ENCODE data around the gene NOX3. TPM values are rescaled to one million over a fixed set of nuclear protein-coding genes. Genes with fewer than 3 reads are reported as not detected.

NOX3 gene
- total and polyA plus RNA-seq, 9 of the 15 experiments (the other 6 are each of a cell fraction or from before 2014, with no cell fraction given) = not detected

- TF ChIP-seq PML (IDR thresholded peaks at IDR 0.05; ENCODE audit: low read length) = no peak
- TF ChIP-seq ZFP36 (IDR thresholded peaks at IDR 0.05; ENCODE audit: low read depth, low read length, partially characterized antibody) = no peak
- TF ChIP-seq GMEB1 (CRISPR knock-in tag; IDR thresholded peaks at IDR 0.05) = no peak
- TF ChIP-seq SMAD1 (IDR thresholded peaks at IDR 0.05; ENCODE audit: low read depth, low read length, partially characterized antibody) = no peak
- TF ChIP-seq CTBP1 (IDR thresholded peaks at IDR 0.05; ENCODE audit: borderline replicate concordance) = no peak
- TF ChIP-seq ZBTB2 (IDR thresholded peaks at IDR 0.05) = no peak
- no peak for TF ChIP-seq CREB5 (CRISPR knock-in tag; IDR thresholded peaks at IDR 0.05)
- in situ Hi-C loops (cut with MboI) = no loop called here
- H2AFZ ChIP-seq (ENCODE audit: low read depth, low read length) = no peak overlapping the region
- no peak overlapping the region for H3K4me2 ChIP-seq (ENCODE audit: insufficient read depth, low read length)
- DNase-seq (ENCODE audit: extremely low read depth in 1 of 4, low spot score in 3 of 4) (no peak), ATAC-seq (no peak), FAIRE-seq (no peak)
- no peaks in the 10 kb centered on the region for H4K20me1 ChIP-seq (replicated peaks; ENCODE audit: control insufficient read depth, insufficient read depth, low read length)
- POLR2A ChIA-PET = no interaction called here
- no peak overlapping the region for H3K27ac ChIP-seq (ENCODE audit: extremely low read depth, low read depth, low read length)
- intact Hi-C loops (cut with micrococcal nuclease) = no loop called here
- H3K9ac ChIP-seq (ENCODE audit: insufficient read depth in 1 of 2, low read depth in 2 of 2, low read length in 2 of 2) = no peak overlapping the region
- H3K79me2 ChIP-seq (ENCODE audit: control insufficient read depth, insufficient read depth, low read length) = no peaks in the 10 kb centered on the region
- 0% methylated on average over 2 of the region's 2 CpGs for WGBS (ENCODE audit: insufficient coverage, low coverage, missing lambda C conversion rate)
- no peaks in the 10 kb centered on the region for H3K36me3 ChIP-seq (ENCODE audit: control insufficient read depth, insufficient read depth, low read length)
- peaks cover 3% of the 10 kb centered on the region; the same call in 1 of the 2 replicates for H3K9me3 ChIP-seq (replicated peaks; ENCODE audit: control insufficient read depth, insufficient read depth, low read depth, low read length)
- no peak overlapping the region for H3K4me3 ChIP-seq
- CTCF ChIA-PET (ENCODE audit: low intra/inter-chr PET ratio) = no interaction called here
- H3K27me3 ChIP-seq (ENCODE audit: control insufficient read depth in 2 of 2, insufficient read depth in 2 of 2, low read length in 2 of 2) = no peaks in the 10 kb centered on the region
- H3K4me1 ChIP-seq (replicated peaks in 1 of 2; ENCODE audit: control insufficient read depth in 2 of 2, insufficient read depth in 2 of 2, low read length in 2 of 2) = no peaks in the 10 kb centered on the region
- no peaks in the 10 kb centered on the region for H3K9me1 ChIP-seq (ENCODE audit: control insufficient read depth, insufficient read depth, low read length)
- BruUV-seq (replicated peaks) = no TSS peak
These were observed 42.7 kb upstream of the NOX3 start for GRCh38 chr6:155498370-155498769.

Measured in K562 (cell line).